Measurements from ENCODE around the gene CDK2AP2. TPM values are rescaled to one million over a fixed set of nuclear protein-coding genes. Genes with fewer than 3 reads are reported as not detected.

CDK2AP2 gene
- total and polyA plus RNA-seq, 9 of the 15 experiments (the other 6 are each of a cell fraction or from before 2014, with no cell fraction given): 4.4 to 47.4 (median 21.7) TPM

DNA sequence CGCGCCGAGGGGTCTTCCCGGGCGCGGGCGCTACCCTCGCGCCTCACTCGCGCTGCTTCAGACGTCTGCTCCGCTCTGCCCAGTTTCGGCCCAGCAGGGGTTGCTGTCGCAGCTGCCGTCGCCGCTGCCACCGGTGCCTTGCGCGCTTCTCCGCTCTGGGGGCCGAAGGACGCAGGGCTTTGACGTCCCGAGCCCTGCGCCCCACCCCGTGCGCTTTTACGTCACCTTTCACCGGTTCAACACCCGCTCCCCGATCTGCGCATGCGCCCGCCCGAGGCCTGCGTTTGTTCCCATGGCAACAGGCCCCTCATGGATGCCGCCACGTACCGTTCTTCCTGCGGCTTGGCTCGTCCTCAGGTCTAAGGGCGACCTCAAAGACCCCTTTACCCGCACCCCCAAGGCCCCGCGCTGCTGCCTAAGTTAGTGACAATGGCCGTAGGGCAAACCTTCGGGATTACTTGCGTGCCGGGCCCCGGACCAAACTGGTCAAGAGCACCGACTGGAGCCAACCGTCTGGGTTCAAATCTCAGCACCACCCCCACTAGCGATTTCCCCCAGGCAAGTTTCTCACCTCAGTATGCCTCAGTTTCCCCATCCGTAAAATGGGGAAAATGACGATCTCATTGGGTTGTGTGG, 642 bp upstream of the CDK2AP2 start (continued):
- TF ChIP-seq, protein P1, sequence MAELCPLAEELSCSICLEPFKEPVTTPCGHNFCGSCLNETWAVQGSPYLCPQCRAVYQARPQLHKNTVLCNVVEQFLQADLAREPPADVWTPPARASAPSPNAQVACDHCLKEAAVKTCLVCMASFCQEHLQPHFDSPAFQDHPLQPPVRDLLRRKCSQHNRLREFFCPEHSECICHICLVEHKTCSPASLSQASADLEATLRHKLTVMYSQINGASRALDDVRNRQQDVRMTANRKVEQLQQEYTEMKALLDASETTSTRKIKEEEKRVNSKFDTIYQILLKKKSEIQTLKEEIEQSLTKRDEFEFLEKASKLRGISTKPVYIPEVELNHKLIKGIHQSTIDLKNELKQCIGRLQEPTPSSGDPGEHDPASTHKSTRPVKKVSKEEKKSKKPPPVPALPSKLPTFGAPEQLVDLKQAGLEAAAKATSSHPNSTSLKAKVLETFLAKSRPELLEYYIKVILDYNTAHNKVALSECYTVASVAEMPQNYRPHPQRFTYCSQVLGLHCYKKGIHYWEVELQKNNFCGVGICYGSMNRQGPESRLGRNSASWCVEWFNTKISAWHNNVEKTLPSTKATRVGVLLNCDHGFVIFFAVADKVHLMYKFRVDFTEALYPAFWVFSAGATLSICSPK (IDR thresholded peaks at IDR 0.05; ENCODE audit: borderline replicate concordance): no peak
- no peak for TF ChIP-seq POLR3A (IDR thresholded peaks at IDR 0.05; ENCODE audit: borderline replicate concordance, extremely low read depth, insufficient read depth, insufficient read length)
- no peak for TF ChIP-seq MCM7 (IDR thresholded peaks at IDR 0.05)
- TF ChIP-seq ZZZ3 (IDR thresholded peaks at IDR 0.05): no peak
- TF ChIP-seq, protein P2, sequence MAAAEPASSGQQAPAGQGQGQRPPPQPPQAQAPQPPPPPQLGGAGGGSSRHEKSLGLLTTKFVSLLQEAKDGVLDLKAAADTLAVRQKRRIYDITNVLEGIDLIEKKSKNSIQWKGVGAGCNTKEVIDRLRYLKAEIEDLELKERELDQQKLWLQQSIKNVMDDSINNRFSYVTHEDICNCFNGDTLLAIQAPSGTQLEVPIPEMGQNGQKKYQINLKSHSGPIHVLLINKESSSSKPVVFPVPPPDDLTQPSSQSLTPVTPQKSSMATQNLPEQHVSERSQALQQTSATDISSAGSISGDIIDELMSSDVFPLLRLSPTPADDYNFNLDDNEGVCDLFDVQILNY (CRISPR knock-in tag; IDR thresholded peaks at IDR 0.05): no peak
- TF ChIP-seq ZNF707 (CRISPR knock-in tag; conservative IDR thresholded peaks at IDR 0.05): no peak
- no peak for TF ChIP-seq TSC22D4 (tag; IDR thresholded peaks at IDR 0.05)
- no peak for TF ChIP-seq MED1 (CRISPR knock-in tag; IDR thresholded peaks at IDR 0.05; ENCODE audit: borderline replicate concordance)
- no peak for TF ChIP-seq ZNF134 (CRISPR knock-in tag; conservative IDR thresholded peaks at IDR 0.05)
- TF ChIP-seq ZNF431 (CRISPR knock-in tag; IDR thresholded peaks at IDR 0.05): no peak
- TF ChIP-seq C11orf30 (IDR thresholded peaks at IDR 0.05; ENCODE audit: low read depth): peak; percentile 97
- TF ChIP-seq POLR2G (IDR thresholded peaks at IDR 0.05; ENCODE audit: low read depth, low read length): no peak
- TF ChIP-seq, protein P3, sequence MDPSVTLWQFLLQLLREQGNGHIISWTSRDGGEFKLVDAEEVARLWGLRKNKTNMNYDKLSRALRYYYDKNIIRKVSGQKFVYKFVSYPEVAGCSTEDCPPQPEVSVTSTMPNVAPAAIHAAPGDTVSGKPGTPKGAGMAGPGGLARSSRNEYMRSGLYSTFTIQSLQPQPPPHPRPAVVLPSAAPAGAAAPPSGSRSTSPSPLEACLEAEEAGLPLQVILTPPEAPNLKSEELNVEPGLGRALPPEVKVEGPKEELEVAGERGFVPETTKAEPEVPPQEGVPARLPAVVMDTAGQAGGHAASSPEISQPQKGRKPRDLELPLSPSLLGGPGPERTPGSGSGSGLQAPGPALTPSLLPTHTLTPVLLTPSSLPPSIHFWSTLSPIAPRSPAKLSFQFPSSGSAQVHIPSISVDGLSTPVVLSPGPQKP (CRISPR knock-in tag; IDR thresholded peaks at IDR 0.05): no peak
- TF ChIP-seq ZNF133 (CRISPR knock-in tag; IDR thresholded peaks at IDR 0.05): no peak
- TF ChIP-seq TGIF2 (CRISPR knock-in tag; IDR thresholded peaks at IDR 0.05): no peak
- TF ChIP-seq EP300 (IDR thresholded peaks at IDR 0.05; ENCODE audit: low read length): 0 out of 2 replicates have a peak, but pooled peaks have one; percentile 3
- TF ChIP-seq YY1 (IDR thresholded peaks at IDR 0.05; ENCODE audit: borderline replicate concordance in 1 of 3, control insufficient read depth in 1 of 3, extremely low read depth in 1 of 3, insufficient read depth in 3 of 3, insufficient read length in 1 of 3, insufficient replicate concordance in 2 of 3, low read depth in 1 of 3, low read length in 2 of 3): peak in 2 of 3 experiments; percentile 64 to 69
- TF ChIP-seq JUND (IDR thresholded peaks at IDR 0.05; ENCODE audit: borderline replicate concordance, low read depth, low read length): peak; percentile 64
- peak; percentile 60; the same call in 1 of the 3 replicates for TF ChIP-seq JUND (tag; IDR thresholded peaks at IDR 0.05; ENCODE audit: borderline replicate concordance, low read depth, low read length)
- TF ChIP-seq, protein P4, sequence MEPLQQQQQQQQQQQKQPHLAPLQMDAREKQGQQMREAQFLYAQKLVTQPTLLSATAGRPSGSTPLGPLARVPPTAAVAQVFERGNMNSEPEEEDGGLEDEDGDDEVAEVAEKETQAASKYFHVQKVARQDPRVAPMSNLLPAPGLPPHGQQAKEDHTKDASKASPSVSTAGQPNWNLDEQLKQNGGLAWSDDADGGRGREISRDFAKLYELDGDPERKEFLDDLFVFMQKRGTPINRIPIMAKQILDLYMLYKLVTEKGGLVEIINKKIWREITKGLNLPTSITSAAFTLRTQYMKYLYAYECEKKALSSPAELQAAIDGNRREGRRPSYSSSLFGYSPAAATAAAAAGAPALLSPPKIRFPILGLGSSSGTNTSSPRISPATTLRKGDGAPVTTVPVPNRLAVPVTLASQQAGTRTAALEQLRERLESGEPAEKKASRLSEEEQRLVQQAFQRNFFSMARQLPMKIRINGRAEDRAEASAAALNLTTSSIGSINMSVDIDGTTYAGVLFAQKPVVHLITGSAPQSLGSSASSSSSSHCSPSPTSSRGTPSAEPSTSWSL (CRISPR knock-in tag; IDR thresholded peaks at IDR 0.05; ENCODE audit: borderline replicate concordance): no peak
- peak; percentile 77 for TF ChIP-seq SAP30 (IDR thresholded peaks at IDR 0.05; ENCODE audit: borderline replicate concordance, insufficient read depth, low read depth, low read length, poor library complexity, severe bottlenecking)
- no peak for TF ChIP-seq ZEB2 (IDR thresholded peaks at IDR 0.05)
